Stomach (tissue), 9 donors: ENCODE results near the gene CFAP74. TPM values are rescaled to one million over a fixed set of nuclear protein-coding genes. Genes with fewer than 3 reads are reported as not detected.

ENCODE experiments used
- DNase-seq, 2 donors: peaks; one replicate each; pipeline versions ENCODE4 v3.0.0 to v3.0.0-alpha.2; 2013 to 2019
- H3K27ac ChIP-seq, 5 donors: fragments of 200-600 bp in 4 of 5; sonication (generic) in 4 of 5; one replicate each; pipeline ENCODE4 v1.5.1; 2013 to 2019; ENCODE audit warnings: mild to moderate bottlenecking in 1 of 5, moderate library complexity in 1 of 5
- H3K27me3 ChIP-seq, 3 donors: fragments of 200-600 bp; sonication (generic); one replicate each; pipeline ENCODE4 v1.5.1; 2017 to 2019; ENCODE audit warnings: mixed run types in 1 of 3
- H3K36me3 ChIP-seq, 4 donors: fragments of 200-600 bp; sonication (generic); 1 replicate in 3 of 4; 2 replicates in 1 of 4; pipeline ENCODE4 v1.5.1; 2016 to 2019
- H3K4me1 ChIP-seq, 4 donors: fragments of 200-600 bp; sonication (generic); one replicate each; pipeline ENCODE4 v1.5.1; 2016 to 2019
- H3K4me3 ChIP-seq, 4 donors: fragments of 200-600 bp; sonication (generic) in 3 of 4; one replicate each; pipeline ENCODE4 v1.5.1; 2016 to 2019; ENCODE audit warnings: mild to moderate bottlenecking in 1 of 4
- H3K9me3 ChIP-seq, 4 donors: fragments of 200-600 bp; sonication (generic); one replicate each; pipeline ENCODE4 v1.5.1; 2016 to 2019
- CTCF ChIP-seq, 7 experiments: fragments of 450-650 bp in 4 of 7; fragments of 200-600 bp in 3 of 7; sonication (generic) in 3 of 7; IDR thresholded peaks; one replicate each; pipeline ENCODE4 v1.5.1; 2016 to 2019; ENCODE audit warnings: antibody characterized with exemption in 7 of 7, control low read depth in 2 of 7, mild to moderate bottlenecking in 1 of 7
- EP300 ChIP-seq: sonication (generic); formaldehyde crosslinking; IDR thresholded peaks from one replicate; pipeline ENCODE4 v1.6.1; 2017; ENCODE audit warnings: antibody characterized with exemption
- POLR2A ChIP-seq, 4 donors: fragments of 450-650 bp; IDR thresholded peaks; one replicate each; pipeline ENCODE4 v1.6.1; 2016; ENCODE audit warnings: antibody characterized with exemption in 4 of 4, control low read depth in 2 of 4, mild to moderate bottlenecking in 1 of 4, moderate library complexity in 1 of 4
- POLR2AphosphoS5 ChIP-seq, 3 donors: sonication (generic); formaldehyde crosslinking; IDR thresholded peaks; one replicate each; pipeline ENCODE4 v1.6.1; 2016; ENCODE audit warnings: antibody characterized with exemption in 3 of 3
- WGBS, 5 donors: extraction: QIAGEN DNeasy Blood & Tissue Kit in 3 of 5; methylation state at CpG; one replicate each; pipeline versions ENCODE4 v1.1.5 to v1.1.7; 2013 to 2018; 5-methylcytosine and 5-hydroxymethylcytosine counted together
- intact Hi-C: fragments of 100-400 bp; cut with DNase I; formaldehyde crosslinking; loops from one replicate; pipeline ENCODE4 v1.15.1; 2023; ENCODE audit warnings: low total_unique reads
- polyA plus RNA-seq, 3 donors: library from polyadenylated mRNA; stranded (reverse); fragments of 200-250 nt; gene quantifications; one replicate each; pipeline ENCODE4 v1.2.3, GENCODE V29; 2013
- total RNA-seq, 5 donors: library from RNA; depleted of rRNA; stranded (reverse); fragments of >200 nt; gene quantifications; one replicate each; pipeline versions ENCODE4 v1.1.0 to v1.2.3, GENCODE V29; 2014 to 2016
- donor health status: healthy with polysubstance abuse.
- donor health status: Bipolar disorder and iron deficiency.
- donor health status: healthy.

The CFAP74 gene
- total and polyA plus RNA-seq, 8 donors = under 0.01 TPM; not detected in 7

DNA sequence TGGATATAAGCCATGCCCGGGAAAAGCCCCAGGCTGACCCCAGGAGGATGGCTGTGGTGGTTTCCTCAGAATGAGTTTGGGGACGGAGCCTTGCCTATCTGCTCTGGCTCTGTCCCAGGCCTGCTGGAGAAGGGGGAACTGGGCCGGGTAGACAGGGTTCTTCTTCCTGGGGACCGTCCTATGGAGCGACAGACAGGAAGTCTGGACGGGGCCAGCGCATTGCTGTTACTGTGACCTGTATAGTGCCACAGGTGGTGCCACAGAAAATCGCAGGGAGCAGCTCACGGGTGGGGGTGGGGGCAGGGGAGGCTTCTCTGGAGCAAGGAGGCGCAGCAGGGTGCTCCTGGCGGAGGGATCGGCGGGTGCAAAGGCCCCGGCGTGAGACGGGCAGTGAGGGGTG lies 36.4 kb downstream of the CFAP74 start:
- Histone ChIP-seq H3K9me3 (no peaks in the 10 kb centered on the region), H3K36me3 (no peaks in the 10 kb centered on the region), H3K4me3 (no peak overlapping the region), H3K4me1 (no peaks in the 10 kb centered on the region), H3K27me3 (peaks cover 0 to 70% (median 18%) of the 10 kb centered on the region in 3 donors), H3K27ac (no peak overlapping the region)
- 66 to 82% (median 72%) methylated on average over 15 to 16 of the region's 16 CpGs for WGBS, 5 donors
- no peak for DNase-seq
- TF ChIP-seq EP300 (no peak), POLR2AphosphoS5 (IDR thresholded peaks at IDR 0.05) (no peak), POLR2A (IDR thresholded peaks at IDR 0.05) (no peak), CTCF (IDR thresholded peaks at IDR 0.05) (no peak)
- intact Hi-C loops = no loop called here

- H3K27ac ChIP-seq = no peak overlapping the region
- H3K36me3 ChIP-seq = no peaks in the 10 kb centered on the region
- WGBS, 5 donors = 56 to 72% (median 66%) methylated on average over 38 of the region's 38 CpGs
- DNase-seq = no peak
- no peaks in the 10 kb centered on the region for H3K9me3 ChIP-seq
- peaks cover 0 to 73% (median 18%) of the 10 kb centered on the region in 3 donors for H3K27me3 ChIP-seq
- no peak for TF ChIP-seq EP300
- TF ChIP-seq CTCF (IDR thresholded peaks at IDR 0.05) = no peak
- TF ChIP-seq POLR2A (IDR thresholded peaks at IDR 0.05) = no peak
- TF ChIP-seq POLR2AphosphoS5 (IDR thresholded peaks at IDR 0.05) = no peak
- no peaks in the 10 kb centered on the region for H3K4me1 ChIP-seq
- intact Hi-C loops = no loop called here
- no peak overlapping the region for H3K4me3 ChIP-seq
Observed at GRCh38 chr1:1966071-1966740, 37.4 kb downstream of the CFAP74 start.

DNA sequence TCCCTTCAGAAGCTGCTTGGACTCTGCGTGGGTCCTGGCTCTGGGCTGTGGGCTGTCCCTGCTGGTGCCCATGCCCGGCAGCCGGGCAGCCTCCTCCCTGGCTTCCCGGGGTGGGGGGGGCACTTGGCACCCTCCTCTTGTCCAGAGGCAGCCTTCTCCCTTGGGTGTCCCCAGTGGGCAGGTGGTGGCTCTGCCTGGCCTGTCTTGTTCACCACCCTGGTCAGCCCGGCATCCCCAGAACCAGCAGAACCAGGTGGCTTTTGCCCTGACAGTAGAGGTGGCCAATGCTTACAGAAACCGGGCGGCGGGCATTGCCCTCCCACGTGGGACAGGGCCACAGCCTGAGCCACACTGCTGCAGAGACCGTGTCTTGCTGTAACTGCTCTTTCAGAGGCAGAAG lies 38.0 kb downstream of the CFAP74 start:
- Histone ChIP-seq H3K9me3 (no peaks in the 10 kb centered on the region), H3K27ac (no peak overlapping the region), H3K27me3 (peaks cover 0 to 80% (median 19%) of the 10 kb centered on the region in 3 donors), H3K36me3 (no peaks in the 10 kb centered on the region), H3K4me1 (no peaks in the 10 kb centered on the region), H3K4me3 (no peak overlapping the region)
- TF ChIP-seq EP300 (no peak), POLR2AphosphoS5 (IDR thresholded peaks at IDR 0.05) (no peak), CTCF (IDR thresholded peaks at IDR 0.05) (no peak)
- 44 to 84% (median 80%) methylated on average over 1 to 10 of the region's 10 CpGs for WGBS, 5 donors
- intact Hi-C loops = no loop called here
- no peak for DNase-seq

DNA sequence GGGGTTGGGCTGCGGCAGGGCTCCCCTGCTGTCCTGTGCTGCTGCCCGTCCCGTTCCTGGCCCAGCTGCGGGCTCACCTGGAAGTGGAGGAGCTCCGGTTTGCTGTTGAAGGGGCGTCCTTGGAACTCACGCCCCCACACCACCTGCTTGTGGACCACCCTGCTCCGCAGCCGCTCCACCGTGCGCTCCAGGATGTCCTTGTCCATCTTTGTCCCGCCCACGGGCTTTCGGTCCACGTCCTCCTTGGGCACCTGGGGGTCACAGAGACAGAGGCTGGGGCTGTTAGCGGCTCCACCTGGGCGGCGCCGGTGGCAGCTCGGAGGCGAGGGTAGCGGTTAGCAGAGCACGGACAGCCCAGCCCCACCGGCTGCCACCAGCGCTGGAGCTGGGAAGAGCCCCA lies 38.8 kb downstream of the CFAP74 start:
- H3K27ac ChIP-seq = no peak overlapping the region
- H3K4me3 ChIP-seq = no peak overlapping the region
- no peaks in the 10 kb centered on the region for H3K36me3 ChIP-seq
- intact Hi-C loops = loop anchor here (5.0 kb wide), 1 partner anchor 77 kb away; no protein-coding TSS in a partner anchor
- peaks cover 0 to 87% (median 26%) of the 10 kb centered on the region in 3 donors for H3K27me3 ChIP-seq
- 77 to 83% (median 81%) methylated on average over 25 of the region's 25 CpGs for WGBS, 5 donors
- TF ChIP-seq POLR2AphosphoS5 (IDR thresholded peaks at IDR 0.05) = no peak
- no peak for TF ChIP-seq POLR2A (IDR thresholded peaks at IDR 0.05)
- no peak for TF ChIP-seq CTCF (IDR thresholded peaks at IDR 0.05)
- TF ChIP-seq EP300 = no peak
- H3K9me3 ChIP-seq = no peaks in the 10 kb centered on the region
- H3K4me1 ChIP-seq = peaks cover 0 to 7% (median 6%) of the 10 kb centered on the region in 4 donors
- no peak for DNase-seq
